Measurements from ENCODE around the gene RAD51B. TPM values are rescaled to one million over a fixed set of nuclear protein-coding genes. Genes with fewer than 3 reads are reported as not detected.

The RAD51B gene
- polyA plus RNA-seq, 3 donors: 3.6 to 11.6 (median 9.4) TPM

DNA sequence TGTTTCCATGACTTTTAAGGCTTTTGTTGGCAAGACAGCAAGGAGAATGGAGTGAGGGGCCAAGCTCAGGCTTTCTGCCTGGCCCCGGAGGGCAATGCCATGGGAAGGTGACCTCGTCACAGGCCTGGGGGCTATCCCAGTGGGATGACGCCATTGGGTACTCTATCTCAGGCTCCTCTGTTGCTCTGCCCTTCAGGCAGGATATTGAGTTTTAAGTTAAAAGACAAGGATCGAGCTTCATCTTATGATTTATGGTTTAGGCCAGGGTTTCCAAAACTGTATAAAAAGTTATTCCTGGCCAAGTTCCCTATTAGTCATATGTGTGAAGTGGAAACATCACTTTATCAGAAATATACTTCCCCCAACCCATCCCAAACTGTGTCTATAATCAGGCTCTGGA is 845.6 kb downstream of the RAD51B start:
- Histone ChIP-seq H2AFZ (ENCODE audit: insufficient read depth, low read depth, low read length, poor library complexity, severe bottlenecking) (no peak overlapping the region), H3K27me3 (ENCODE audit: control insufficient read depth in 2 of 2, insufficient read depth in 2 of 2, low read length in 2 of 2) (no peaks in the 10 kb centered on the region), H3K9me3 (replicated peaks in 1 of 2; ENCODE audit: control insufficient read depth in 1 of 2, insufficient read depth in 1 of 2, low read length in 2 of 2) (no peaks in the 10 kb centered on the region), H3K4me3 (replicated peaks in 1 of 3; ENCODE audit: low read depth in 2 of 3, low read length in 3 of 3) (no peak overlapping the region), H4K20me1 (ENCODE audit: insufficient read depth, low read length) (no peaks in the 10 kb centered on the region), H3K4me1 (ENCODE audit: control insufficient read depth in 1 of 2, insufficient read depth in 2 of 2, low read length in 2 of 2) (no peaks in the 10 kb centered on the region), H3K9ac (ENCODE audit: insufficient read depth, low read length, poor library complexity, severe bottlenecking) (no peak overlapping the region), H3K79me2 (ENCODE audit: insufficient read depth, low read length) (no peaks in the 10 kb centered on the region), H3K4me2 (replicated peaks; ENCODE audit: extremely low read depth, low read length, poor library complexity, severe bottlenecking) (no peak overlapping the region), H3K36me3 (replicated peaks in 1 of 2; ENCODE audit: control insufficient read depth in 1 of 2, insufficient read depth in 2 of 2, low read length in 2 of 2) (no peaks in the 10 kb centered on the region), H3K27ac (ENCODE audit: low read depth in 1 of 2, low read length in 2 of 2) (no peak overlapping the region)
- DNase-seq: no peak
- intact Hi-C loops (cut with micrococcal nuclease): no loop called here
- no peak overlapping the region for H3K27ac Mint-ChIP-seq
- H3K9me3 Mint-ChIP-seq: peaks cover 0 to 3% (median 0%) of the 10 kb centered on the region in 7 donors
- H3K4me1 Mint-ChIP-seq: peaks cover 14% of the 10 kb centered on the region
- H3K4me3 Mint-ChIP-seq: no peak overlapping the region
- no peak for TF ChIP-seq CTCF (IDR thresholded peaks at IDR 0.05)
- 67% methylated on average over 2 of the region's 4 CpGs for WGBS (ENCODE audit: insufficient coverage)
- H3K36me3 Mint-ChIP-seq: no peaks in the 10 kb centered on the region
- peaks cover 0 to 11% (median 6%) of the 10 kb centered on the region in 3 donors for H3K27me3 Mint-ChIP-seq (ENCODE audit: low read depth in 3 of 3)

- intact Hi-C loops (cut with micrococcal nuclease): no loop called here
- Mint-ChIP-seq H3K9me3 (peaks cover 0 to 3% (median 0%) of the 10 kb centered on the region in 7 donors), H3K36me3 (peaks cover 0 to 5% of the 10 kb centered on the region in 2 donors), H3K27me3 (ENCODE audit: low read depth in 3 of 3) (peaks cover 0 to 9% (median 5%) of the 10 kb centered on the region in 3 donors), H3K27ac (no peak overlapping the region), H3K4me1 (peaks cover 14% of the 10 kb centered on the region), H3K4me3 (no peak overlapping the region)
- H3K4me2 ChIP-seq (replicated peaks; ENCODE audit: extremely low read depth, low read length, poor library complexity, severe bottlenecking): no peak overlapping the region
- H3K27ac ChIP-seq (ENCODE audit: low read depth in 1 of 2, low read length in 2 of 2): no peak overlapping the region
- H3K4me3 ChIP-seq (replicated peaks in 1 of 3; ENCODE audit: low read depth in 2 of 3, low read length in 3 of 3): no peak overlapping the region
- H2AFZ ChIP-seq (ENCODE audit: insufficient read depth, low read depth, low read length, poor library complexity, severe bottlenecking): no peak overlapping the region
- H3K36me3 ChIP-seq (replicated peaks in 1 of 2; ENCODE audit: control insufficient read depth in 1 of 2, insufficient read depth in 2 of 2, low read length in 2 of 2): no peaks in the 10 kb centered on the region
- no peak for DNase-seq
- H4K20me1 ChIP-seq (ENCODE audit: insufficient read depth, low read length): no peaks in the 10 kb centered on the region
- H3K79me2 ChIP-seq (ENCODE audit: insufficient read depth, low read length): no peaks in the 10 kb centered on the region
- TF ChIP-seq CTCF (IDR thresholded peaks at IDR 0.05): no peak
- no peak overlapping the region for H3K9ac ChIP-seq (ENCODE audit: insufficient read depth, low read length, poor library complexity, severe bottlenecking)
- no peaks in the 10 kb centered on the region for H3K27me3 ChIP-seq (ENCODE audit: control insufficient read depth in 2 of 2, insufficient read depth in 2 of 2, low read length in 2 of 2)
- no peaks in the 10 kb centered on the region for H3K9me3 ChIP-seq (replicated peaks in 1 of 2; ENCODE audit: control insufficient read depth in 1 of 2, insufficient read depth in 1 of 2, low read length in 2 of 2)
- no peaks in the 10 kb centered on the region for H3K4me1 ChIP-seq (ENCODE audit: control insufficient read depth in 1 of 2, insufficient read depth in 2 of 2, low read length in 2 of 2)
Observed at GRCh38 chr14:68665792-68666204, 846.2 kb downstream of the RAD51B start.
